ENCODE data around the gene CCDC88C.

Gene CCDC88C

DNA sequence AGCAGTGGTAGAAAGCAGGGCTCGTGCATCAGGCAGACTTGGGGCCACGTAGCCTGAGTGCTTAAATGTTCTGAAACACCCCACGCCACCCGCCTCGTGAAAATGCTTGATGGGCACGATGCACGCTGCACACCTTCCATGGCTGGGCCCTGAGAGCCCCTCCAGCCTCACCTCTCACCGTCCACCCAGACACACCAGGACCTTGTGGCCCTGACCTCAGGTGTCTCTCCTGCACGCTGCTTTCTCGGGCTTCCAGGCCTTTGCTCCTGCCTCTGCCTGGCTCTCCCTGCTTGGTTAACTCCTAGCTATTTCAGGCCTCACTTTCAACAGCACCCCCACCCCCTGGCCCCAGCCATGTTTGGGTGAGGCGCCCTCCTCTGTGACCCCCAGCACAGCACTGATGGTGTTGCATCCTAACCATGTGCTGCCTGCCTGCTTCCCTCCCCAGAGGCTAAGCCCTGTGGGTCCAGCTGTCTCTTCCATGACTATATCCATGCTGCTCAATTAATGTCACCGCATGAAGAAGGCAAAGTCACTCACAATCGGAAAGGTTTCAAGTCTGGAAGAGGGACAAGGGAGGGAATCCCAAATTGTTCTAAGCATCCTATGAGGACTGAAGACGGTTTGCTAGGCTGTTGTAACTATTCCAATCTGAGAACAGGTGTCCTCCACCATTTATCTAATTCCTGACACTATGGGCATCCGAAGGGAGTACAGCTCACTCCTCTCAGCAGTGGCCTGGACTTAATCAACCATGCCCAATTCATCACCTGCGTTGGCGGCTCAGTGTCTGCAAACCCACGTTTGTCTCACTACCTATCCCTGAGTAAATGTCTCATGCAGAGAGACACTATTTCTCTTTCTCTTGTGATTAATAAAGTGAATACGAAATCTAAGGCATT, 82.2 kb downstream of the CCDC88C start:
- POLR2A ChIA-PET: interaction anchor here (1.1 kb wide), 1 partner anchor 14 kb away, joined by 3 read pairs; no protein-coding TSS in a partner anchor
- DNase-seq (ENCODE audit: extremely low spot score): no peak
- CTCF ChIA-PET: interaction anchor here (1.5 to 14.0 kb wide), 2 partner anchors 12 to 16 kb away, joined by 3 to 134 read pairs; no protein-coding TSS in a partner anchor
- TF ChIP-seq, protein P1, sequence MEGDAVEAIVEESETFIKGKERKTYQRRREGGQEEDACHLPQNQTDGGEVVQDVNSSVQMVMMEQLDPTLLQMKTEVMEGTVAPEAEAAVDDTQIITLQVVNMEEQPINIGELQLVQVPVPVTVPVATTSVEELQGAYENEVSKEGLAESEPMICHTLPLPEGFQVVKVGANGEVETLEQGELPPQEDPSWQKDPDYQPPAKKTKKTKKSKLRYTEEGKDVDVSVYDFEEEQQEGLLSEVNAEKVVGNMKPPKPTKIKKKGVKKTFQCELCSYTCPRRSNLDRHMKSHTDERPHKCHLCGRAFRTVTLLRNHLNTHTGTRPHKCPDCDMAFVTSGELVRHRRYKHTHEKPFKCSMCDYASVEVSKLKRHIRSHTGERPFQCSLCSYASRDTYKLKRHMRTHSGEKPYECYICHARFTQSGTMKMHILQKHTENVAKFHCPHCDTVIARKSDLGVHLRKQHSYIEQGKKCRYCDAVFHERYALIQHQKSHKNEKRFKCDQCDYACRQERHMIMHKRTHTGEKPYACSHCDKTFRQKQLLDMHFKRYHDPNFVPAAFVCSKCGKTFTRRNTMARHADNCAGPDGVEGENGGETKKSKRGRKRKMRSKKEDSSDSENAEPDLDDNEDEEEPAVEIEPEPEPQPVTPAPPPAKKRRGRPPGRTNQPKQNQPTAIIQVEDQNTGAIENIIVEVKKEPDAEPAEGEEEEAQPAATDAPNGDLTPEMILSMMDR (IDR thresholded peaks at IDR 0.05; ENCODE audit: control extremely low read depth, extremely low read depth, low read depth, missing control alignments): no peak

DNA sequence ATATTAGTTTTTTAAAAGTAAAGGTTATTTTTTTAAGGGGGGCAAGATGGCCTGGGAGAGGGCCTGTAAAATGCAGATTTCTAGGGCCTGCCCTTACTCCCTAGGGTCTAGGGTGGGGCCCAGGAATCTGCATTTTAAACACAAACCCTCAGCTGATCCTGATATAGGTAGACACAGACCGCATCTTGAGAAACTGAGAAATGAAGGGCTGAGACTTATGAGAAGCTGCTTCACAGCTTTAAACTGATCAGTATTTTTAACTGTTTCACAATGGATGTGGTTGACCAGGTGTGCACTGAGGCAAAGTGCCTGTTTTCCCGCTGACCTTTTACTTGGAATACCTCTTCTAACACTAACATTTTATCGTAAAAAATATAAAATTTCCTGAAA, 84.0 kb downstream of the CCDC88C start:
- TF ChIP-seq, protein P1 (IDR thresholded peaks at IDR 0.05; ENCODE audit: control extremely low read depth, extremely low read depth, low read depth, missing control alignments): no peak
- POLR2A ChIA-PET: no interaction called here
- CTCF ChIA-PET: interaction anchor here (1.2 to 14.0 kb wide), 3 partner anchors 9 to 16 kb away, joined by 3 to 134 read pairs (median 5); no protein-coding TSS in a partner anchor
- peak; percentile 46 for DNase-seq (ENCODE audit: extremely low spot score)

DNA sequence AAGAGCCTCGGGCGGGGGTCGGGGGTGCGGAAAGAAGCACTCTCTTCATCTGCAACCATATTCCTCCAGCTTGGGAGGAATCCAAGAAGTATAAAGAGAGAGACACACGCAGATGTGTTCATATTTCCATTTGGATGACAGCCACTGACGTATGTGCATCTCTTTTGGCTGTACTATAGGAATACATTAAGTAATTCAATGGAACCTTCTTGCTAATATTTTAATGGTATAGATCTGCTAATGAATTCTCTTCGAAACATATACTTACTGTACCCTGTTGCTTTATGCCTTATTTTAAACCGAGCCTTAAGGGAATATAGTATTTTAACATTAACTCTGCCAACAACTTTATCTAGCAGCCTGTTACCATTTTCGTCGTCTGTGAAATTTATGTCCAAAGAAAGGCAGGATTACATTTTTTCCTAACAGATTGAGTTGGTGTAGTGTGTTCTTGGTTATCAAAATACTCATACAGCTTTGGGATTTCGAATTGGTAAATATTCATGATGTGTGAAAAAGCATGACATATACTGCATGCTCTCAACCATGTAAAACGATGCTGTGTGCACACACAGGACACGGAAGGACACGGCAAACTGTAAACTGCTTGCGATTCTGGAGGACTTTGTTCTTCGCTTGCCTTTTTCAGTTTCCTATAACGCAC, 84.5 kb downstream of the CCDC88C start:
- ChIA-PET POLR2A (no interaction called here), CTCF (interaction anchor here (14.0 kb wide), 1 partner anchor 9 kb away, joined by 134 read pairs; no protein-coding TSS in a partner anchor)
- no peak for DNase-seq (ENCODE audit: extremely low spot score)
- TF ChIP-seq, protein P1 (IDR thresholded peaks at IDR 0.05; ENCODE audit: control extremely low read depth, extremely low read depth, low read depth, missing control alignments): no peak

- TF ChIP-seq, protein P1 (IDR thresholded peaks at IDR 0.05; ENCODE audit: control extremely low read depth, extremely low read depth, low read depth, missing control alignments): no peak
- DNase-seq (ENCODE audit: extremely low spot score): no peak
- POLR2A ChIA-PET: no interaction called here
- CTCF ChIA-PET: interaction anchor here (0.8 to 14.0 kb wide), 3 partner anchors 8 to 67 kb away, joined by 3 to 134 read pairs (median 6); no protein-coding TSS in a partner anchor
These were observed 85.2 kb downstream of the CCDC88C start for GRCh38 chr14:91332171-91332985.

DNA sequence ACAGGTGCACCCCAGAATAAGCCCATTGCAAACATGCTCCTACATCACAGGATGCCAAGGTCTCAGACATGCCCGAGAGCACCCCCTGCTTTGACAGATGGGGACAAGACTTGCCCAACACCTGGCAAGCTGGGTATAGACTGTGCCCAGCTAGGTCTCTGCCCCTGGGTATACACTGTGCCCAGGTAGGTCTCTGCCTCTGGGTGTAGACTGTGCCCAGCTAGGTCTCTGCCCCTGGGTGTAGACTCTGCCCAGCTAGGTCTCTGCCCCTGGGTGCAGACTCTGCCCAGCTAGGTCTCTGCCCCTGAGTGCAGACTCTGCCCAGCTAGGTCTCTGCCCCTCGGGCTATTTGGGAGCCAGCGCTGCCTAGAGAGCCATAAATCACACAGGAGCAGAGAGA, 85.9 kb downstream of the CCDC88C start:
- ChIA-PET CTCF (interaction anchor here (0.8 to 14.0 kb wide), 4 partner anchors 8 to 67 kb away, joined by 3 to 134 read pairs (median 4); no protein-coding TSS in a partner anchor), POLR2A (no interaction called here)
- no peak for DNase-seq (ENCODE audit: extremely low spot score)
- TF ChIP-seq, protein P1 (IDR thresholded peaks at IDR 0.05; ENCODE audit: control extremely low read depth, extremely low read depth, low read depth, missing control alignments): no peak
